Activated naive CD8-positive, alpha-beta T cell treated with anti-CD3 and anti-CD28 coated beads for 36 hours (primary cell): ENCODE data around the gene IL17RD. TPM values are rescaled to one million over a fixed set of nuclear protein-coding genes. Genes with fewer than 3 reads are reported as not detected.

Experiments used
- DNase-seq: peaks from one replicate; pipeline ENCODE4 v3.0.0; 2021
- H3K27ac Mint-ChIP-seq: one replicate; pipeline ENCODE4 v1.8.0; 2022; ENCODE audit warnings: mild to moderate bottlenecking, moderate library complexity, mixed read lengths
- H3K27me3 Mint-ChIP-seq: one replicate; pipeline ENCODE4 v1.8.0; 2022; ENCODE audit warnings: mild to moderate bottlenecking, mixed read lengths
- H3K36me3 Mint-ChIP-seq: one replicate; pipeline ENCODE4 v1.8.0; 2021; ENCODE audit warnings: mild to moderate bottlenecking, mixed read lengths
- H3K4me1 Mint-ChIP-seq: one replicate; pipeline ENCODE4 v1.8.0; 2021; ENCODE audit warnings: mixed read lengths
- H3K4me3 Mint-ChIP-seq: one replicate; pipeline ENCODE4 v1.8.0; 2022; ENCODE audit warnings: mild to moderate bottlenecking, moderate library complexity, mixed read lengths
- H3K9me3 Mint-ChIP-seq: one replicate; pipeline ENCODE4 v1.8.0; 2022; ENCODE audit warnings: mixed read lengths
- total RNA-seq, 2 experiments: library from RNA; stranded (reverse); gene quantifications; one replicate each; pipeline ENCODE4 v1.2.3, GENCODE V29; 2021

Gene IL17RD
- total RNA-seq, 2 experiments from 2014 or later, result 0.04 TPM; not detected in 1

- Mint-ChIP-seq H3K36me3 (no peaks in the 10 kb centered on the region), H3K9me3 (no peaks in the 10 kb centered on the region), H3K4me3 (no peak overlapping the region), H3K4me1 (no peaks in the 10 kb centered on the region), H3K27me3 (peaks cover 36% of the 10 kb centered on the region), H3K27ac (no peak overlapping the region)
- no peak for DNase-seq
Observed at GRCh38 chr3:57150113-57150581, 15.0 kb downstream of the IL17RD start.

GRCh38 chr3:57147071-57147470 is 18.1 kb downstream of the IL17RD start:
- no peaks in the 10 kb centered on the region for H3K4me1 Mint-ChIP-seq
- H3K36me3 Mint-ChIP-seq, result no peaks in the 10 kb centered on the region
- peaks cover 22% of the 10 kb centered on the region for H3K27me3 Mint-ChIP-seq
- H3K4me3 Mint-ChIP-seq, result no peak overlapping the region
- DNase-seq, result no peak
- no peaks in the 10 kb centered on the region for H3K9me3 Mint-ChIP-seq
- H3K27ac Mint-ChIP-seq, result no peak overlapping the region

GRCh38 chr3:57145852-57146251 is 19.3 kb downstream of the IL17RD start:
- Mint-ChIP-seq H3K4me1 (no peaks in the 10 kb centered on the region), H3K27ac (no peak overlapping the region), H3K36me3 (no peaks in the 10 kb centered on the region), H3K9me3 (no peaks in the 10 kb centered on the region), H3K4me3 (no peak overlapping the region), H3K27me3 (peaks cover 20% of the 10 kb centered on the region)
- DNase-seq, result no peak

- no peak for DNase-seq
- Mint-ChIP-seq H3K4me3 (no peak overlapping the region), H3K27ac (no peak overlapping the region), H3K27me3 (peaks cover 15% of the 10 kb centered on the region), H3K4me1 (no peaks in the 10 kb centered on the region), H3K36me3 (no peaks in the 10 kb centered on the region), H3K9me3 (no peaks in the 10 kb centered on the region)
Observed at GRCh38 chr3:57144952-57145351, 20.2 kb downstream of the IL17RD start.

- no peaks in the 10 kb centered on the region for H3K4me1 Mint-ChIP-seq
- no peak overlapping the region for H3K27ac Mint-ChIP-seq
- H3K9me3 Mint-ChIP-seq, result no peaks in the 10 kb centered on the region
- H3K4me3 Mint-ChIP-seq, result no peak overlapping the region
- peaks cover 13% of the 10 kb centered on the region for H3K27me3 Mint-ChIP-seq
- DNase-seq, result no peak
- H3K36me3 Mint-ChIP-seq, result no peaks in the 10 kb centered on the region
Observed at GRCh38 chr3:57143886-57144459, 21.2 kb downstream of the IL17RD start.

GRCh38 chr3:57142411-57142723 is 22.8 kb downstream of the IL17RD start:
- Mint-ChIP-seq H3K9me3 (no peaks in the 10 kb centered on the region), H3K27me3 (peaks cover 21% of the 10 kb centered on the region), H3K36me3 (no peaks in the 10 kb centered on the region), H3K27ac (no peak overlapping the region), H3K4me1 (no peaks in the 10 kb centered on the region), H3K4me3 (no peak overlapping the region)
- DNase-seq, result no peak

- Mint-ChIP-seq H3K4me3 (no peak overlapping the region), H3K9me3 (no peaks in the 10 kb centered on the region), H3K4me1 (no peaks in the 10 kb centered on the region), H3K27me3 (peaks cover 18% of the 10 kb centered on the region), H3K36me3 (no peaks in the 10 kb centered on the region), H3K27ac (no peak overlapping the region)
- DNase-seq, result no peak
Observed at GRCh38 chr3:57141719-57142410, 23.3 kb downstream of the IL17RD start.

GRCh38 chr3:57140894-57141293 is 24.3 kb downstream of the IL17RD start:
- Mint-ChIP-seq H3K27ac (no peak overlapping the region), H3K4me3 (no peak overlapping the region), H3K36me3 (no peaks in the 10 kb centered on the region), H3K27me3 (peaks cover 18% of the 10 kb centered on the region), H3K4me1 (no peaks in the 10 kb centered on the region), H3K9me3 (no peaks in the 10 kb centered on the region)
- no peak for DNase-seq

- peaks cover 11% of the 10 kb centered on the region for H3K27me3 Mint-ChIP-seq
- no peak overlapping the region for H3K4me3 Mint-ChIP-seq
- DNase-seq, result no peak
- H3K27ac Mint-ChIP-seq, result no peak overlapping the region
- no peaks in the 10 kb centered on the region for H3K4me1 Mint-ChIP-seq
- H3K36me3 Mint-ChIP-seq, result no peaks in the 10 kb centered on the region
- H3K9me3 Mint-ChIP-seq, result no peaks in the 10 kb centered on the region
Observed at GRCh38 chr3:57135964-57136719, 29.0 kb downstream of the IL17RD start.

- Mint-ChIP-seq H3K27ac (no peak overlapping the region), H3K36me3 (no peaks in the 10 kb centered on the region), H3K9me3 (no peaks in the 10 kb centered on the region), H3K4me3 (no peak overlapping the region), H3K27me3 (peaks cover 6% of the 10 kb centered on the region), H3K4me1 (peaks cover 2% of the 10 kb centered on the region)
- no peak for DNase-seq
Observed at GRCh38 chr3:57133157-57133556, 32.0 kb downstream of the IL17RD start.

GRCh38 chr3:57132674-57133073 is 32.5 kb downstream of the IL17RD start:
- Mint-ChIP-seq H3K27ac (no peak overlapping the region), H3K27me3 (peaks cover under 1% of the 10 kb centered on the region), H3K9me3 (no peaks in the 10 kb centered on the region), H3K36me3 (no peaks in the 10 kb centered on the region), H3K4me1 (peaks cover 2% of the 10 kb centered on the region), H3K4me3 (no peak overlapping the region)
- no peak for DNase-seq

- Mint-ChIP-seq H3K9me3 (no peaks in the 10 kb centered on the region), H3K27ac (no peak overlapping the region), H3K27me3 (no peaks in the 10 kb centered on the region), H3K36me3 (no peaks in the 10 kb centered on the region), H3K4me3 (no peak overlapping the region), H3K4me1 (peaks cover 2% of the 10 kb centered on the region)
- DNase-seq, result no peak
Observed at GRCh38 chr3:57131210-57131588, 34.0 kb downstream of the IL17RD start.

GRCh38 chr3:57130571-57131209 is 34.5 kb downstream of the IL17RD start:
- H3K27me3 Mint-ChIP-seq, result no peaks in the 10 kb centered on the region
- no peak overlapping the region for H3K4me3 Mint-ChIP-seq
- H3K27ac Mint-ChIP-seq, result no peak overlapping the region
- no peak for DNase-seq
- no peaks in the 10 kb centered on the region for H3K9me3 Mint-ChIP-seq
- no peaks in the 10 kb centered on the region for H3K36me3 Mint-ChIP-seq
- H3K4me1 Mint-ChIP-seq, result peaks cover 2% of the 10 kb centered on the region

- no peaks in the 10 kb centered on the region for H3K36me3 Mint-ChIP-seq
- H3K27me3 Mint-ChIP-seq, result no peaks in the 10 kb centered on the region
- no peak overlapping the region for H3K4me3 Mint-ChIP-seq
- H3K4me1 Mint-ChIP-seq, result peaks cover 2% of the 10 kb centered on the region
- DNase-seq, result no peak
- no peaks in the 10 kb centered on the region for H3K9me3 Mint-ChIP-seq
- no peak overlapping the region for H3K27ac Mint-ChIP-seq
Observed at GRCh38 chr3:57128826-57129667, 36.1 kb downstream of the IL17RD start.
